H1 (cell line): Measurements from ENCODE around the gene PELI2. TPM values are rescaled to one million over a fixed set of nuclear protein-coding genes. Genes with fewer than 3 reads are reported as not detected.

Experiments
- CTCF ChIA-PET: fragments of 300-600 bp; sonication (Branson Sonifier 250); formaldehyde crosslinking; loops from one replicate; lab custom pipeline; 2021; ENCODE audit not compliant: partially characterized antibody; lab: Charles Lee
- POLR2A ChIA-PET: fragments of 300-600 bp; sonication (Branson Sonifier 250); formaldehyde crosslinking; loops from one replicate; lab custom pipeline; 2021; ENCODE audit warnings: inconsistent platforms; ENCODE audit not compliant: partially characterized antibody; lab: Charles Lee
- DNase-seq, 2 experiments: peaks; one replicate each; pipeline versions ENCODE4 v3.0.0 to v3.0.0-alpha.2; 2010 to 2022; ENCODE audit warnings: low spot score in 2 of 2, low read depth in 1 of 2, mixed read lengths in 1 of 2
- FAIRE-seq: peaks from 2 replicates; lab custom pipeline; 2011; peaks lifted over from hg19 to GRCh38; lab: Jason Lieb, UNC
- H2AFZ ChIP-seq: 2 replicates; pipeline ENCODE4 v1.8.1; 2012; ENCODE audit warnings: low read length, inconsistent platforms
- H2AK5ac ChIP-seq: 2 replicates; pipeline ENCODE4 v1.6.1; 2013; ENCODE audit warnings: low read depth, low read length
- H2BK120ac ChIP-seq: replicated peaks from 2 replicates; pipeline ENCODE3; 2013; ENCODE audit warnings: low read depth, low read length, inconsistent platforms
- H2BK12ac ChIP-seq: 2 replicates; pipeline ENCODE4 v1.6.1; 2013; ENCODE audit warnings: low read depth, low read length
- H2BK15ac ChIP-seq: 2 replicates; pipeline ENCODE4 v1.6.1; 2013; ENCODE audit warnings: low read length
- H2BK20ac ChIP-seq: 2 replicates; pipeline ENCODE4 v1.6.1; 2013; ENCODE audit warnings: low read length
- H2BK5ac ChIP-seq: 2 replicates; pipeline ENCODE4 v1.6.1; 2013; ENCODE audit warnings: low read depth, low read length
- H3K14ac ChIP-seq: 2 replicates; pipeline ENCODE4 v1.6.1; 2013; ENCODE audit warnings: inconsistent platforms; ENCODE audit not compliant: insufficient read length
- H3K18ac ChIP-seq: 2 replicates; pipeline ENCODE4 v1.6.1; 2013; ENCODE audit warnings: low read length; ENCODE audit errors: extremely low read depth
- H3K23ac ChIP-seq: 2 replicates; pipeline ENCODE4 v1.6.1; 2013; ENCODE audit warnings: inconsistent platforms; ENCODE audit not compliant: insufficient read length
- H3K23me2 ChIP-seq: 2 replicates; pipeline ENCODE4 v1.6.1; 2013; ENCODE audit warnings: low read depth, low read length
- H3K27ac ChIP-seq: 2 replicates; pipeline ENCODE4 v1.6.1; 2011; ENCODE audit warnings: low read depth, low read length, inconsistent platforms
- H3K27me3 ChIP-seq, 4 experiments: replicated peaks in 1 of 4; 1 replicate in 1 of 4; 2 replicates in 3 of 4; pipeline versions ENCODE4 v1.6.1 to v1.8.1; 2011 to 2013; ENCODE audit warnings: low read length in 3 of 4, mild to moderate bottlenecking in 3 of 4, inconsistent platforms in 2 of 4, mixed read lengths in 2 of 4, moderate library complexity in 1 of 4; ENCODE audit not compliant: control insufficient read depth in 3 of 4, insufficient read depth in 3 of 4; ENCODE audit errors: extremely low read depth in 1 of 4
- H3K36me3 ChIP-seq, 4 experiments: 2 replicates each; pipeline versions ENCODE4 v1.6.1 to v1.8.1; 2011 to 2013; ENCODE audit warnings: mild to moderate bottlenecking in 4 of 4, low read length in 3 of 4, moderate library complexity in 2 of 4, control low read depth in 1 of 4, inconsistent platforms in 1 of 4; ENCODE audit not compliant: insufficient read depth in 4 of 4, control insufficient read depth in 2 of 4
- H3K4ac ChIP-seq: replicated peaks from 2 replicates; pipeline ENCODE3; 2013; ENCODE audit warnings: low read length, low read depth, mixed read lengths, inconsistent platforms; ENCODE audit not compliant: insufficient read length
- H3K4me1 ChIP-seq, 4 experiments: replicated peaks in 1 of 4; 1 replicate in 1 of 4; 2 replicates in 3 of 4; pipeline versions ENCODE4 v1.6.1 to v1.8.1; 2011 to 2013; ENCODE audit warnings: low read length in 3 of 4, inconsistent platforms in 2 of 4, mixed read lengths in 1 of 4; ENCODE audit not compliant: insufficient read depth in 4 of 4, control insufficient read depth in 3 of 4
- H3K4me2 ChIP-seq, 2 experiments: 2 replicates each; pipeline versions ENCODE4 v1.6.1 to v1.8.1; 2011 to 2013; ENCODE audit warnings: low read depth in 2 of 2, low read length in 2 of 2, control low read depth in 1 of 2, inconsistent platforms in 1 of 2, mild to moderate bottlenecking in 1 of 2; ENCODE audit not compliant: insufficient read depth in 1 of 2
- H3K4me3 ChIP-seq, 4 experiments: fragments of 200-600, 300-600 bp in 1 of 4; sonication (generic), shearing (Covaris generic), sonication (Bioruptor Twin) in 1 of 4; 2 replicates each; pipeline versions ENCODE4 v1.5.1 to v1.8.1; 2011 to 2016; ENCODE audit warnings: low read length in 4 of 4, low read depth in 3 of 4, control low read depth in 2 of 4, inconsistent platforms in 2 of 4, mild to moderate bottlenecking in 2 of 4, mixed read lengths in 1 of 4, moderate library complexity in 1 of 4; ENCODE audit not compliant: insufficient read depth in 2 of 4; ENCODE audit errors: extremely low read depth in 1 of 4
- H3K56ac ChIP-seq: replicated peaks from 2 replicates; pipeline ENCODE3; 2013; ENCODE audit warnings: low read depth, mild to moderate bottlenecking, mixed read lengths, low read length, inconsistent platforms; ENCODE audit not compliant: insufficient read length
- H3K79me1 ChIP-seq: 2 replicates; pipeline ENCODE4 v1.6.1; 2013; ENCODE audit warnings: low read depth, low read length, control low read depth
- H3K79me2 ChIP-seq, 2 experiments: 2 replicates each; pipeline versions ENCODE4 v1.6.1 to v1.8.1; 2012 to 2013; ENCODE audit warnings: low read length in 2 of 2, mild to moderate bottlenecking in 2 of 2, inconsistent platforms in 1 of 2; ENCODE audit not compliant: insufficient read depth in 2 of 2, control insufficient read depth in 1 of 2
- H3K9ac ChIP-seq, 4 experiments: replicated peaks in 1 of 4; 1 replicate in 1 of 4; 2 replicates in 3 of 4; pipeline versions ENCODE4 v1.6.1 to v1.8.1; 2011 to 2013; ENCODE audit warnings: low read depth in 3 of 4, low read length in 3 of 4, control low read depth in 2 of 4, mild to moderate bottlenecking in 2 of 4, moderate library complexity in 2 of 4, inconsistent platforms in 1 of 4; ENCODE audit errors: extremely low read depth in 1 of 4
- H3K9me3 ChIP-seq, 2 experiments: 2 replicates each; pipeline versions ENCODE4 v1.6.1 to v1.8.1; 2012 to 2013; ENCODE audit warnings: mild to moderate bottlenecking in 2 of 2, moderate library complexity in 2 of 2, control low read depth in 1 of 2, inconsistent platforms in 1 of 2, low read depth in 1 of 2, low read length in 1 of 2, mixed read lengths in 1 of 2; ENCODE audit not compliant: insufficient read depth in 2 of 2
- H4K20me1 ChIP-seq, 2 experiments: replicated peaks in 1 of 2; 2 replicates each; pipeline versions ENCODE3 to v1.8.1; 2011 to 2013; ENCODE audit warnings: inconsistent platforms in 2 of 2, low read length in 2 of 2, mild to moderate bottlenecking in 1 of 2; ENCODE audit not compliant: insufficient read depth in 2 of 2, control insufficient read depth in 1 of 2
- H4K5ac ChIP-seq: 2 replicates; pipeline ENCODE4 v1.6.1; 2013; ENCODE audit warnings: low read length, low read depth, mixed read lengths, inconsistent platforms; ENCODE audit not compliant: insufficient read length
- H4K8ac ChIP-seq: 2 replicates; pipeline ENCODE4 v1.8.0; 2013; ENCODE audit warnings: mild to moderate bottlenecking, moderate library complexity, low read length, inconsistent platforms; ENCODE audit not compliant: insufficient read depth; ENCODE audit errors: extremely low read depth
- H4K91ac ChIP-seq: replicated peaks from 2 replicates; pipeline ENCODE3; 2013; ENCODE audit warnings: low read length, mixed read lengths, inconsistent platforms; ENCODE audit not compliant: insufficient read length
- BACH1 ChIP-seq: IDR thresholded peaks from 2 replicates; pipeline ENCODE4 v1.6.1; 2012; ENCODE audit warnings: low read length, improper control_type of control experiment
- CTBP2 ChIP-seq: IDR thresholded peaks from 2 replicates; pipeline ENCODE4 v1.7.0; 2011; ENCODE audit warnings: borderline replicate concordance, mild to moderate bottlenecking, moderate library complexity, mixed read lengths, low read length; ENCODE audit not compliant: insufficient read depth, insufficient read length
- HDAC2 ChIP-seq, 2 experiments: fragments of 300-600 bp in 1 of 2; sonication (generic) in 1 of 2; IDR thresholded peaks; 2 replicates each; pipeline ENCODE4 v1.6.1; 2011 to 2012; ENCODE audit warnings: low read depth in 2 of 2, low read length in 2 of 2, mild to moderate bottlenecking in 2 of 2, moderate library complexity in 2 of 2, borderline replicate concordance in 1 of 2, inconsistent platforms in 1 of 2
- MAX ChIP-seq: IDR thresholded peaks from 2 replicates; pipeline ENCODE4 v1.6.1; 2012; ENCODE audit warnings: inconsistent platforms
- POLR2A ChIP-seq, 2 experiments: IDR thresholded peaks; 1 replicate in 1 of 2; 2 replicates in 1 of 2; pipeline ENCODE4 v1.6.1; 2011; ENCODE audit warnings: low read depth in 2 of 2, low read length in 2 of 2, mild to moderate bottlenecking in 2 of 2; ENCODE audit errors: control extremely low read depth in 1 of 2
- POU5F1 ChIP-seq: IDR thresholded peaks from 2 replicates; pipeline ENCODE4 v1.6.1; 2011; ENCODE audit warnings: low read depth, mild to moderate bottlenecking, low read length, moderate library complexity
- RFX5 ChIP-seq: IDR thresholded peaks from 2 replicates; pipeline ENCODE4 v1.6.1; 2011; ENCODE audit warnings: low read depth, low read length, improper control_type of control experiment, borderline replicate concordance
- RNF2 ChIP-seq: fragments of 200-900, 300-1000 bp; sonication (generic); IDR thresholded peaks from 2 replicates; pipeline ENCODE4 v1.7.1; 2016; ENCODE audit warnings: borderline replicate concordance, low read depth, mild to moderate bottlenecking, antibody characterized with exemption, low read length; ENCODE audit not compliant: poor library complexity, severe bottlenecking; ENCODE audit errors: missing control alignments
- SP1 ChIP-seq: IDR thresholded peaks from 2 replicates; pipeline ENCODE4 v1.6.1; 2011; ENCODE audit warnings: low read depth, low read length
- SP2 ChIP-seq: IDR thresholded peaks from 2 replicates; pipeline ENCODE4 v1.6.1; 2012; ENCODE audit warnings: mild to moderate bottlenecking, low read length, inconsistent platforms
- SUZ12 ChIP-seq: fragments of 200-600 bp; sonication (generic); IDR thresholded peaks from 2 replicates; pipeline ENCODE4 v1.6.1; 2012; ENCODE audit warnings: mild to moderate bottlenecking, inconsistent platforms, low read length, moderate library complexity, mixed read lengths
- WGBS, 2 experiments: shearing (Covaris generic) in 1 of 2; methylation state at CpG; one replicate each; pipeline versions ENCODE4 v1.1.6 to v1.1.7; 2013 to 2015; ENCODE audit warnings: low lambda C conversion rate in 2 of 2, mixed read lengths in 2 of 2, inconsistent platforms in 1 of 2, low coverage in 1 of 2, missing lambda C conversion rate in 1 of 2; ENCODE audit not compliant: insufficient replicate concordance in 2 of 2, insufficient coverage in 1 of 2, insufficient read length in 1 of 2; ENCODE audit errors: extremely low coverage in 1 of 2, missing lambda C conversion rate in 1 of 2; 5-methylcytosine and 5-hydroxymethylcytosine counted together
- polyA plus RNA-seq, 7 experiments: library from polyadenylated mRNA; depleted of rRNA in 3 of 7; stranded (reverse) in 5 of 7; unstranded in 2 of 7; fragments of >200 nt in 5 of 7; fragments of 200-250 nt in 2 of 7; gene quantifications; 1 replicate in 5 of 7; 2 replicates in 1 of 7; 4 replicates in 1 of 7; pipeline versions ENCODE4 v1.2.1 to v1.2.3, GENCODE V29; 2011 to 2013; ENCODE audit warnings: missing spikeins in 2 of 7, mixed read lengths in 2 of 7
- total RNA-seq: library from RNA; stranded (reverse); fragmentation: NEBNext Ultra II Directional; extraction: Animal tissue kit (Norgen Biotek cat#: 25700); gene quantifications from 2 replicates; pipeline ENCODE4 v1.2.1, GENCODE V29; 2021

The PELI2 gene
- total and polyA plus RNA-seq, 2 of the 8 experiments (the other 6 are each of a cell fraction or from before 2014, with no cell fraction given): 14.6 to 25.7 TPM

- Histone ChIP-seq H4K8ac (no peak overlapping the region), H4K91ac (no peak overlapping the region), H3K27ac (no peak overlapping the region), H3K36me3 (no peaks in the 10 kb centered on the region), H3K18ac (no peak overlapping the region), H2BK12ac (no peak overlapping the region), H2BK15ac (no peak overlapping the region), H3K14ac (no peak overlapping the region), H2BK20ac (no peak overlapping the region), H3K9me3 (no peaks in the 10 kb centered on the region), H3K79me1 (no peaks in the 10 kb centered on the region; the same call in none of the 2 replicates), H2BK120ac (no peak overlapping the region), H3K23ac (no peak overlapping the region), H4K20me1 (no peaks in the 10 kb centered on the region), H4K5ac (no peak overlapping the region), H3K27me3 (no peaks in the 10 kb centered on the region), H3K9ac (no peak overlapping the region), H3K4ac (no peak overlapping the region), H3K4me3 (no peak overlapping the region), H2AFZ (no peak overlapping the region), H3K56ac (no peak overlapping the region), H3K4me1 (no peaks in the 10 kb centered on the region), H3K79me2 (no peaks in the 10 kb centered on the region), H3K23me2 (0 out of 2 replicates have a peak, but pooled peaks cover 2% of the 10 kb centered on the region), H3K4me2 (no peak overlapping the region), H2AK5ac (no peak overlapping the region), H2BK5ac (no peak overlapping the region)
- POLR2A ChIA-PET: no interaction called here
- 84% methylated on average over 4 of the region's 4 CpGs; no CpG with 5 or more reads in 1 of the 2 experiments for WGBS, 2 experiments
- DNase-seq (no peak), FAIRE-seq (no peak)
- CTCF ChIA-PET: interaction anchor here (1.0 kb wide), 1 partner anchor 657 kb away, joined by 3 read pairs; no protein-coding TSS in a partner anchor
- TF ChIP-seq HDAC2 (IDR thresholded peaks at IDR 0.05; ENCODE audit: borderline replicate concordance in 1 of 2, low read depth in 2 of 2, low read length in 2 of 2): no peak
- no peak for TF ChIP-seq SP1
- no peak for TF ChIP-seq RFX5
- no peak for TF ChIP-seq BACH1
- TF ChIP-seq CTBP2: no peak
- TF ChIP-seq MAX: no peak
- TF ChIP-seq RNF2: no peak
- TF ChIP-seq SP2: no peak
- no peak for TF ChIP-seq POLR2A (IDR thresholded peaks at IDR 0.05; ENCODE audit: control extremely low read depth in 1 of 2, low read depth in 2 of 2, low read length in 2 of 2)
- TF ChIP-seq POU5F1: no peak
- no peak for TF ChIP-seq SUZ12
These were observed 117.2 kb downstream of the PELI2 start for GRCh38 chr14:56235388-56235787.
